Osteoblast (primary cell): Measurements from ENCODE around the gene LRIT3. TPM values are rescaled to one million over a fixed set of nuclear protein-coding genes. Genes with fewer than 3 reads are reported as not detected.

Experiments used
- DNase-seq: peaks from one replicate; pipeline ENCODE4 v3.0.0; 2011; ENCODE audit warnings: low spot score, mixed read lengths; ENCODE audit not compliant: insufficient read length; ENCODE audit errors: missing footprints
- H2AFZ ChIP-seq: 2 replicates; pipeline ENCODE4 v1.6.0; 2011; ENCODE audit warnings: mild to moderate bottlenecking, low read length
- H3K27ac ChIP-seq: 2 replicates; pipeline ENCODE4 v1.5.1; 2011; ENCODE audit warnings: mild to moderate bottlenecking, low read depth, low read length, moderate library complexity
- H3K27me3 ChIP-seq: 2 replicates; pipeline ENCODE4 v1.6.0; 2012; ENCODE audit warnings: mild to moderate bottlenecking, control low read depth, inconsistent platforms, low read length, moderate library complexity; ENCODE audit not compliant: insufficient read depth
- H3K36me3 ChIP-seq: 2 replicates; pipeline ENCODE4 v1.5.1; 2011; ENCODE audit warnings: mild to moderate bottlenecking, low read length, control low read depth, moderate library complexity; ENCODE audit not compliant: insufficient read depth
- H3K4me1 ChIP-seq: 2 replicates; pipeline ENCODE4 v1.5.1; 2011; ENCODE audit warnings: mild to moderate bottlenecking, low read length, control low read depth, moderate library complexity; ENCODE audit not compliant: insufficient read depth
- H3K4me2 ChIP-seq: 2 replicates; pipeline ENCODE4 v1.6.0; 2011; ENCODE audit warnings: mild to moderate bottlenecking, low read length; ENCODE audit not compliant: insufficient read depth
- H3K4me3 ChIP-seq: fragments of 200-600 bp; sonication (generic); 3 replicates; pipeline ENCODE4 v1.5.1; 2012; ENCODE audit warnings: mild to moderate bottlenecking, low read length, inconsistent platforms; ENCODE audit not compliant: insufficient read depth
- H3K79me2 ChIP-seq: 2 replicates; pipeline ENCODE4 v1.6.0; 2012; ENCODE audit warnings: mild to moderate bottlenecking, low read length, control low read depth, inconsistent platforms; ENCODE audit not compliant: insufficient read depth
- H3K9me3 ChIP-seq: 2 replicates; pipeline ENCODE4 v1.5.1; 2011; ENCODE audit warnings: low read depth, low read length, control low read depth
- H4K20me1 ChIP-seq: 2 replicates; pipeline ENCODE4 v1.6.0; 2012; ENCODE audit warnings: mild to moderate bottlenecking, low read length, control low read depth; ENCODE audit not compliant: insufficient read depth
- CTCF ChIP-seq: IDR thresholded peaks from 2 replicates; pipeline ENCODE4 v1.5.1; 2011; ENCODE audit warnings: mild to moderate bottlenecking, low read depth, low read length, moderate library complexity; ENCODE audit errors: extremely low read depth
- total RNA-seq: library from RNA; depleted of rRNA; stranded (reverse); fragments of >200 nt; gene quantifications from 2 replicates; pipeline ENCODE4 v1.2.3, GENCODE V29; 2012

The LRIT3 gene
- total RNA-seq, 1 donor = under 0.01 TPM

GRCh38 chr4:109913596-109914241 lies 65.8 kb downstream of the LRIT3 start:
- no peaks in the 10 kb centered on the region for H3K36me3 ChIP-seq
- peaks cover 2% of the 10 kb centered on the region for H3K27me3 ChIP-seq
- H2AFZ ChIP-seq = no peak overlapping the region
- H3K4me1 ChIP-seq = peaks cover 9% of the 10 kb centered on the region
- no peak for TF ChIP-seq CTCF
- no peaks in the 10 kb centered on the region for H4K20me1 ChIP-seq
- H3K4me2 ChIP-seq = no peak overlapping the region
- H3K9me3 ChIP-seq = no peaks in the 10 kb centered on the region
- no peak for DNase-seq
- no peak overlapping the region for H3K27ac ChIP-seq
- H3K79me2 ChIP-seq = no peaks in the 10 kb centered on the region
- no peak overlapping the region for H3K4me3 ChIP-seq

DNA sequence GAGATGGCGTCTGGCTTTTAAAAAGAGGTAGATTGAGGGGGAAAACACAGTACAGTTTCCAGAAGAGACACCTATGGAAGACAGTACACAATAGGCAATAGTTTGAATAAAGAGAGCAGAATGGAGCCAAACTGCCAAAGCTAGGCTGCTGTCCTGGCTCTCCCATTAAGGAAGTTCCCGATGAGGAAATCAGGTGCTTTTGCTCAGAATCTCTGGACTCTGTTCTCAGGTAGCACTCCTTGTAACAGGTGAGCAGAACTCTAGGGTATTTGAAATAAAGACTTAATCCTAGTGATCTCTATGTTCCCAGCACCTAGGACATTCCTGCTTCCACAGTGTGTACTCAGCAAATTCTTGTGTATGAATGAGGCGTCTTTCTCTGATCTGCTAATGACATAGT lies 66.4 kb downstream of the LRIT3 start:
- DNase-seq = no peak
- Histone ChIP-seq H4K20me1 (no peaks in the 10 kb centered on the region), H3K36me3 (no peaks in the 10 kb centered on the region), H2AFZ (no peak overlapping the region), H3K4me1 (peaks cover 9% of the 10 kb centered on the region), H3K27ac (no peak overlapping the region), H3K9me3 (no peaks in the 10 kb centered on the region), H3K79me2 (no peaks in the 10 kb centered on the region), H3K4me3 (no peak overlapping the region), H3K27me3 (peaks cover 2% of the 10 kb centered on the region), H3K4me2 (no peak overlapping the region)
- no peak for TF ChIP-seq CTCF

DNA sequence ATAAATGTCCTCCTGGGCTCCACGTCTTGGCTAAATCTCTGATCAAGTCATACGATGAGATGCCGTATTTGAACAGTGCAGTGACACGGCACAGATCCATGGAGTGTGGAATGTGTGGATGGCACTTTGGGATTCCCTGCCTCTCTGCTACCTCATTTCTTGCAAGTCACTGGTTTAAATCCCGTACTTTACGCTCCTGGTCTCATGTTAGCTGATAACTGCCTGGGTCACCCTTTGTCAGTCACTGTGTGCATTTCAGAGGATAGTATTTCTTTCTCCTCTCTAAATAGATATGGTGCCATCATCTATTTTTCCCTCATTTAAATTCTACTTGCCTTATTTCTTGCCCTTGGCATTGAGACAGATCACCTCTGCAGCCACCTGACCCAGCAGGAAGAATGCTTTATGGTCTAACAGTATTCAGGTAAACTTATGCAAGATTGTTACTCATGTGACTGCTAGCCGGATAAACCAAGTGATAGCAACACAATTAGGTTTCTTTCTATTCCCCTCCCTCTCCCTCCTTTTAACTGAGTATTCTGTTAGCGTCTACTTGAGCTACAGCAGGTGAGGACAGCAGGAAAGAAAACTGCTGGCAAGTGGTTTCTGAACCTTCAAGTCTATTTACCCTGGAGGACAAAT lies 67.6 kb downstream of the LRIT3 start:
- no peak for TF ChIP-seq CTCF
- no peak for DNase-seq

DNA sequence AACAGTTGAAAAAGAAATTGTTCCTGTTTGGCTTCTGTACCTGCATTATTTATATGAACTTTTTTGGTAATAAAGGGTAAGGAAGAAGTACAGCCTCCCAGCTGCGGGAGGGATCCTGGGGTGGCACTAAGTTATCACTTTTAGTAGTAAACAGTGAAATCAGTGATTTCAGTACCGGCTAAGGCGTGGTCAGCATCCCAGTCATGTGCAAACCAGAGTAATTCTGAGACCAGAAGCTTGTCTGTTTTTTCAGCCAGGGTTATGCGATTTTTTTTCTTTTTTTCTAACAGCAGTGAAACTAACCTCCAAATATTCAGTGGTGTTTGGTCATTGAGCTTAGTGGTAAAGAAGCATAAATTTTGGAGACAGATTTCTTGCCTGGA lies 68.1 kb downstream of the LRIT3 start:
- no peaks in the 10 kb centered on the region for H3K79me2 ChIP-seq
- no peak overlapping the region for H3K27ac ChIP-seq
- no peaks in the 10 kb centered on the region for H4K20me1 ChIP-seq
- H2AFZ ChIP-seq = no peak overlapping the region
- H3K4me3 ChIP-seq = no peak overlapping the region
- H3K4me1 ChIP-seq = peaks cover 9% of the 10 kb centered on the region
- no peak overlapping the region for H3K4me2 ChIP-seq
- DNase-seq = no peak
- H3K27me3 ChIP-seq = peaks cover 2% of the 10 kb centered on the region
- H3K36me3 ChIP-seq = no peaks in the 10 kb centered on the region
- no peaks in the 10 kb centered on the region for H3K9me3 ChIP-seq
- TF ChIP-seq CTCF = no peak

More for the DNA sequence above, 67.6 kb downstream of the LRIT3 start:
- Histone ChIP-seq H3K79me2 (no peaks in the 10 kb centered on the region), H3K36me3 (no peaks in the 10 kb centered on the region), H3K4me1 (peaks cover 9% of the 10 kb centered on the region), H3K27me3 (peaks cover 2% of the 10 kb centered on the region), H3K9me3 (no peaks in the 10 kb centered on the region), H4K20me1 (no peaks in the 10 kb centered on the region), H3K4me2 (no peak overlapping the region), H3K4me3 (no peak overlapping the region), H3K27ac (no peak overlapping the region), H2AFZ (no peak overlapping the region)
